Activated CD8-positive, alpha-beta memory T cell treated with anti-CD3 and anti-CD28 coated beads for 4 hours (primary cell): ENCODE data around the gene PCNX1.
"Not testable (repeated sequence)": the region's sequence is repeated elsewhere in the genome, so short reads cannot be mapped to it uniquely, and the experiment has no call there.

Source experiments
- DNase-seq, 2 donors: peaks; one replicate each; pipeline ENCODE4 v3.0.0-alpha.2; 2020; ENCODE audit warnings: low read depth in 2 of 2

PCNX1 gene

DNA sequence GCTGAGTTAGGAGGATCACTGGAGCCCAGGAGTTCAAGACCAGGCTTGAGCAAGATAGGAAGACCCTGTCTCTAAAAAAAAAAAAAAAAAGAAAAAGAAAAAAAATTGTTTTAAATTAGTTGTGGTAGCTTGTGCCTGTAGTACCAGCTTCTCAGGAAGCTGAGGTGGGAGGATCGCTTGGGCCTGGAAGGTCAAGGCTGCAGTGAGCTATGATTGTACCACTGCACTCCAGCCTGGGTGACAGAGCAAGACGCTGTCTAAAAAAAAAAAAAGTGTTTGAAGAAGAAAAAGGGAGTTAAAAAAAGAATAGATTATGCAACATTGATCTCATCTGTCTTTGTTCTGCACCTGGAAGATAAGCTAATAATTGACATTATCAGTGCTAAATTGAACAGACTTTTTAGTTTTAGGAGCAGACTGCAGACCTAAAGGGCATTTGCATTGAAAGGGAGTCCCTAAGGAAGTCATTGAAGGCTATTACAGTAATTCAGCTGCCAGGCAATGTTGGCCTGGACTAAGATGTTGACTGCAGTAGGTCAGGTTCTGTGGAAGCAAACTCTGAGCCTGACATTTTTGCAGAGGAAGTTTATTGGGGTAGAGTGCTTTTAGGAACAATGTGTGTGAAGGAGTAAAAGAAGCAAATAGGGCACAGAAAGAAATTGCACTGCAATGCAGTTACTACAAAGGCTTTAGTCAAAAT, 215.8 kb downstream of the PCNX1 start:
- DNase-seq, result no peak

DNA sequence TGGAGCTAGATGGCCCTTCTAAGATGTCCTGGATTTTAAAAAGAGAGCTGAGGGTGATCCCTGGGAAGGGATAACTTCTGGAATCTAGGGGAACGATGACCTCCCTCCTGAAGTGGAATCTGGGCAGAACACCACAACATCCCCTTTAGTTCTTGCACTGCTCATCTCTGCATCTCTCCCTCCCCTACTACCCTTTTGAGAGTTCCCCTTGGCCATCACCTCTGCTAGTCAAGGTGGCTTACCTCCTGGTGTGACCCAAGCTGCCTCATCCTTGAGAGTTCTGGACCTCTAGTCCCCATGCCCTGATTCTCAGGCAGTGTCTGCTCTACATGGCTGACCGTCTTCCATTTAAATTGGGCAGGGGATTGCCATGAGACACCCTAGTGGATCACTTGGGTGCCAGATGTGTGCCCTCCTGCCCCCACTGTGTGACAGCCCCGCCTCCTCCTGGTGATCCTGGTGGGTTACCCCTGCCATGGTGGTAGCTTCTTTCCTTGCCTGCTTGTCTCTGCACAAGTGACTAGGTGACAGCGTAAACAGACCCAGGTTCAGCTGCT, 216.4 kb downstream of the PCNX1 start:
- DNase-seq, result no peak

DNA sequence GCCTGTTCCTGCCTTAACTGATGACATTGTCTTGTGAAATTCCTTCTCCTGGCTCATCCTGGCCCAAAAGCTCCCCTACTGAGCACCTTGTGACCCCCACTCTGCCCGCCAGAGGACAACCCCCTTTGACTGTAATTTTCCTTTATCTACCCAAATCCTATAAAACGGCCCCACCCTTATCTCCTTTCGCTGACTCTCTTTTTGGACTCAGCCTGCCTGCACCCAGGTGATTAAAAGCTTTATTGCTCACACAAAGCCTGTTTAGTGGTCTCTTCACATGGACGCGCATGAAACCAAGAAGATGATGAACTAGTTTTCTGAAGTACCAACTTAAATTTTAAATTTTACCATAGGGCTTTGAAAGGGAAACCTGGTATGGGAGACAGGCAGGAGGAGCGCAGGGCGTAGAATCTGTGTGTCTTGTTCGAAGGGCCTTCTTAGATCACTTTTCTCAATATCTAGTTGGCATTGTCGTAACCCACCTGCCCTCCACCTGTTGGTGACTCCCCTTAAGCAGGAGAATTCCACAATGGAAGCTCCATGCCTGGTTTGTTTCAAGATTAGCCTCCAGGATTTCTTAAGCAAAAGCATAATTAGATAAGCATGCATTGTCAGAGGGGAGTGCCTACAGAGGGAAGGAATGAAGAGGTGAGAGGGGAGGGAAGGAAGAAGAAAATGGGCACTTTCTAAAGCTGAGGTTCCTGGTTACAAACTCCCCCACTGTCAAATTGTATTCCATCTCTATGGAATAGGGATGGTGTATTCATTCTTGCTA, 222.6 kb downstream of the PCNX1 start:
- DNase-seq, result not testable (repeated sequence)

DNA sequence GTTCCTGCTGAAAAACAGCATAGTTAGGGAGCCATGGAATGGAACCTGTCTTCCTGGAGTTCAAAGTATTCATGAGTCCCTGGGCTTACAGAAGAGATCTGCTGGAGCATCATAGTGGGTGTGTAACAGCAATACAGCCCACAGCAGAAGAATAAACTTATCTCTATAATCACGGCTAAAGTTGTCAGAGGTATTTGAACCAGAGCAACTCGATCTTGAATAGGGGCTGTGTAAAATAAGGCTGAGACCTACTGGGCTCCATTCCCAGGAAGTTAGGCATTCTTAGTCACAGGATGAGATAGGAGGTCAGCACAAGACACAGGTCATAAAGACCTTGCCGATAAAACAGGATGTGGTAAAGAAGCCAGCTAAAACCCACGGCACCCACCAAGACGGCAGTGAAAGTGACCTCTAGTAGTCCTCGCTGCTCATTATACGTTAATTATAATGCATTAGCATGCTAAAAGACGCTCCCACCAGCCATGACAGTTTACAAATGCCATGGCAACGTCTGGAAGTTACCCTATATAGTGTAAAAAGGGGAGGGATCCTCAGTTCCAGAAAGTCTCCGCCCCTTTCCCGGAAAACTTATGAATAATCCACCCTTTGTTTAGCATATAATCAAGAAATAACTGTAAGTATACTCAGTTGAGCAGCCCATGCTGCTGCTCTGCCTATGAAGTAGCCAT, 223.4 kb downstream of the PCNX1 start:
- DNase-seq, result no peak

DNA sequence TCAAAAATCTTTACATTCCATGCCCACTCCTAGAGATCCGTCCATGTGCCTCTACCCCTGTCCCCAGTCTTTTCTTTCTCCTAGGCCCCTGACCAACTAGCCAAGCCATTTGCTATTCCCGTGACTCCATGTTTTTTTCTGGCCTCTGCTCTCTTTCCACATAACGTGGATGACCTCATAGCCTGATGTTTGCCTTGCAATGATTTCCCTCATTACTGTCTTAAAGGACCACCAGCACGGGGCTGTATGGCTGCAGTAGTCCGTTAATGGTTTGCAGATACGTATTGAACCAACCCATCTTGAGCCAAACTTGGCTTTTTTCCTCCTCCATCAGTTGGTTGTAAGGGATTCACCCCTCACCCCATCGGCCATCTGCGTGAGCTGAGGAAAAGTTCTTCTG, 226.0 kb downstream of the PCNX1 start:
- no peak for DNase-seq

DNA sequence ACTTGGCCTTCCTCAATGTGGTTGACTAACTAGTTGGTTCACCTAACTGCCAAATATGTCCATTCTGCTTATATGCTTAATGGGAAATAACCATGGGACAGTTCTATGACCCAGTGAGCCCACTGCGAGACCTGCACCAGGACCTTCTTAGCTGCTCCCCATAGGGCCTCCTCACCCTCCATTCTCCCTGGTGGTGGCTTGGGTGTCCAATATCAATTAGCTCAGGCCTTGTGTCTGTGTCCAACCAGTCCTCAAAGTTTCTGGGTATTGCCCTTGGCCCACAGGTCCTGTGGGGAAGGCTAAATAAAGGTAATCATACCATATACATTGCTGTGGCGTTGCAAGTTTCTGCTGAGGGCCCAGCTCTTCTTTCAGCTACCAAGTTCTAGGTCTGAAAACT, 228.2 kb downstream of the PCNX1 start:
- DNase-seq, result no peak

DNA sequence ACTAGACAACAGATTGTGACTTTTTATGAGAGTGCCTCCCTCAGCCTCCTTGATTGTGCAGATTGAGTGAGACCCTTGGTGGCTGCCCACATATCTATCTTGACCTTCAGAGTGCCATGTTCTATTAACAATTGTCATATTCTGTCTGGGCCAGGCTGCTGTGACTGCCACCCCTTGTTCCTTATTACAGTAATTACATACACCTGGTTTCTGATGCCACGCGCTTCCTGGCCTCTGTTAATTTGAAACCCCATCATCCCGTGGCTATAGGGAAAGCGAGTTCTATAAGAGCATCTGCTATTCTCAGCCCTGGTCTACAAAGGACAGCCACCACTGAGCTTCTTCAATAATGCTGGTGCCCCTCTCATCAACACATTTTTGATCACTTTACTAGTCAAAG, 228.7 kb downstream of the PCNX1 start:
- DNase-seq, result no peak

DNA sequence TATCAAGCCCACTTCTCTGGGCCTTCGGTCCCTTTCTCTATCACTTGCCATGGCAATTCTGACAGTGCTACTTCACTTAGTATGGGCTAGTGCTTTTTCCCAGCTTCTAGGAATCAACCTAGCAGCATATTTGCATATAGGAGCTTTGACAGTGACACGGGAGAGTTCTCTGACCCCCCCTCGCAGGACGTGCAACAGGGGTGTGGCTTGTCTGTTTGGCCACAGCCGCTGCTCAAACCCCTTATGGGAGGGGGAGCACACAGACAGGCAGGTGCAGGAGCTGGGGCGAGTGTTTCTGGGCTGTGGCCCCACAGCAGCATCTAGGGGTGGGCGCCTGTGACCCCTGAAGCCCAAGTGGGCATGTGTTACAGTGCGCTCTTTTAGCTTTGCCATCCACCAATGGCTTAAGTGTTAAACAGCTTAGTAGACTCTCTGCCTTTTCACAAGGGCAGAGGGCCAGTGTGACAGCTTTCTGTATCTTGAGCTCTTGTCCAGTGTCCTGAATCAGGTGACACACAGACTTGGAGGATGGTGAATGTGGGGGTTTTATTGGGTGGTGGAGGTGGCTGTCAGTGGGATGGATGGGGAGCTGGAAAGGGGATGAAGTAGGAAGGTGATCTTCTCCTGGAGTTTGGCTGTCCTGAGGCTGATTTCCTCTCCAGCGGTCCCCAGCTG, 229.3 kb downstream of the PCNX1 start:
- DNase-seq, result no peak

DNA sequence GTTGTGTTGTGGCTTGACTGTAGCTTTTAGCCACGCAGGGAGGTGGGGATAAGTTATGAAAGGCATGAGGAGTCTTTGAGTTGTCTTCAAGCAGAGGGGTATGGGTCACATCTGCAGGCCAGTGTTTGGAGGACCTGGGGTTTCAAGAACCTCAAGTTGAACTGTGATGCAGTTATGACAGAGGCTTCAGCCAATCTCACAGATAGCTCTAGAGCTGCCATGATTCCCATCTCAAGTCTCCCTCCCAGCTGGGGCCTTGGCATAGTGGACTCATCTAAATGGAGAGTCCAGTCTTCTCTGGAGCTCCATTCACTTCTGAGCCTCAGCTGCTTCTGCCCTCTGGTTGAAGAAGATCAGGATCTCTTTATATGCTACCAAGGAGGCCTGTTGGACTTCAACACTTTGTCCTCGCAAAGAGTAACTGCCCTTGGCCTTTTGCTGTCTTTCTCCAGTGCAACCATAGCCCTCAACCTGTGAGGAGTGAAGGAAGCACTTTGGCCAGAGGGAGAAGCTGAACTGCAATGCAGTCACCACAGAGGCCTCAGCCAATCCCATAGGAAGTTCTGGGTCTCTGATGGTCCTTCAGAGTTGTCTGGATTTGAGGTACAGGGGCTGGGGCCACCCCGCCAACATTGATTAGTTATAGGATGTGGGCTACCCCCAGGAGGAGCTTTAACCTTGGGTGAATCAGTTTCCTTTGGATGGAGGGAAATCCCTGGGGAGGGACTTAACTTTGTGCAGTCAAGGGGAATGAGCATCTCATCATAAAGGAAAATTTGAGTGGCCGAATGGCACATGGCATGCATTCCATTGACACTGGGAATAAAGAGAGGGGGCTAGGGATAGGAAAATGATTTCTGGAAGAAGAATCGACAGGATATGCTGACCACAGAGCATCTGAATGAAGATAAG, 230.5 kb downstream of the PCNX1 start:
- no peak for DNase-seq

DNA sequence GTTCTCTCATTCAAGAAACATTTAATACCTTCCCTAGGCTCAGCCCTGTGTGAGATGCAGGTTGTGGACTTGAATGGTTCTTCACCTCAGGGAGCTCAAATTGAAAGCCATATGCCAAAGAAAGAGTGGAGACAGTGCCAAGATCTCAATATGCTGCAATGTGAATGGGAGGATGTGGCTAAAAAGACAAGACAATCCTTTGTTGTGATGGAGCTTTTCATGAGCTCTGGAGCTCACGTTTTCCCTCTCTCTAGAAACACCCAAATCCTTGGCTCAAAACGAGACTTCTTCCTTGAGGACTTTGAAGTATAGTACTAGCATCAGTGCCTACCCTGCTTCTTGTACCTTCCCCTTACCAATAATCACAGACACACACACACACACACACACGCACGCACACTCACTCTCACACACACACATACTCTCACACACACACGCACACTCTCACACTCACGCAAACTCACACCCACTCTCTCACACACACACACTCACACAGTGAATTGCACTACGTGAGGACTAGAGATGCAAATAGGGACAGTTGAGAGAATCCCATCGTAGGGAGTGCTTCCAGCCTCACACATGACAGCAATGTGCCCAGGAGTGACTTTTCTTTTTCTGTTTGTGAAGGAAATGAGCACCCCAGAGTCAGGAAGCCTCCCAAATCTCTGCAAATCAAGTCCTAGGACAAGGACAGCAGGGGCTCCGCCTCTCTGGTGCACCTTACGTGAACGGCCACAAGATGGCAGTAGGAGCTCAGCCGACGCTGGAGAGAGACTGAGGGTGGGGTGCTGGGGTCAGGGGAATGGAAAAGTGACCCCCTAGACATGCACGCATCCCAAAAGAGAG, 231.4 kb downstream of the PCNX1 start:
- peak in 1 of 2 donors; percentile 36 for DNase-seq

DNA sequence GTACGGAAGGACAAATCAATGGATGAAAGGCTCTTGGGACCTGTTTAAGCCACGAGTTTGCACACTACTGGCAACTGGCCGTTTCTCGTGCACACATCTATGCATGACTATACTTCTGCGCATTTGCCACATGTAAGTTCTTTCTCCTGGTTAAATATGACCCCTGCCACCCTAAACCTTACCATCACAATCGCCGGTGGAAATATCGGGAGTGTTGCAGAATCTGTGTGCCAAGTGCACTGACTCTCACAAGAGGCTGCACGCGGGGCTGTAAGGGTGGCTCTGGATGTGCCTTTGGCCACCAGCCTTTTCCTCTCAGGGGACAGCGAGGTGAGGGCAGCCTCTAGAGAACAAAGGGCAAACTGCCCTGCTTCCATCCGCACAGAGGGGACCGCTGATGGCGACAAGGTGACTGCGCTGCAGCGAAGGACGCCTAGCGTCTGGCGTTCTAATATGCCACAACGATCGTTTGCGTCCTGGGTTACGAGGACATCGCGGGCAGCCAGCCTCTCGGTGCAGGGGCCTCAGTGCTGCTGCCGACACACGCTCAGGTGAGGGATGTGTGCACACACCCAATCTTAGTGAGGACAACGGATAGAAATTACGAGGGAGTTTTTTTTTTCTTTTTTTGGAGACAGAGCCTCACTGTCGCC, 232.2 kb downstream of the PCNX1 start:
- no peak for DNase-seq

DNA sequence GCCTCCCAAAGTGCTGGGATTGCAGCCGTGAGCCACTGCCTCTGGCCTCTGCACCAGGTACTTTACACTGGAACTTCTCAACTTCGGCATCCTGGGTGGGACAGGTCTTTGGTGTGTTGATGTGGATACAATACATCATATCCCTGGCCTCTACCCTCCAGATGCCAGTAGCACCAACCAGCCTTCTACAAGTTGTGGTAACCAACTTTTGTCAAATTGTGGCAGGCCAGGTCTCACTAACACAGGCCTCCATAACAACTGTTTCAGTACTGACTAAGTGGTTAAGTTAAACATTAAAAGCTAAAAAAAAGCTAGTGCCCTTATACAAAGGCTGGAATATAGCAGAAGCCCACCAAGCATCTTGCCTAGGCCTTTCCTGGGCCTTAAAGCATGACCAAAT, 232.9 kb downstream of the PCNX1 start:
- DNase-seq, result no peak

DNA sequence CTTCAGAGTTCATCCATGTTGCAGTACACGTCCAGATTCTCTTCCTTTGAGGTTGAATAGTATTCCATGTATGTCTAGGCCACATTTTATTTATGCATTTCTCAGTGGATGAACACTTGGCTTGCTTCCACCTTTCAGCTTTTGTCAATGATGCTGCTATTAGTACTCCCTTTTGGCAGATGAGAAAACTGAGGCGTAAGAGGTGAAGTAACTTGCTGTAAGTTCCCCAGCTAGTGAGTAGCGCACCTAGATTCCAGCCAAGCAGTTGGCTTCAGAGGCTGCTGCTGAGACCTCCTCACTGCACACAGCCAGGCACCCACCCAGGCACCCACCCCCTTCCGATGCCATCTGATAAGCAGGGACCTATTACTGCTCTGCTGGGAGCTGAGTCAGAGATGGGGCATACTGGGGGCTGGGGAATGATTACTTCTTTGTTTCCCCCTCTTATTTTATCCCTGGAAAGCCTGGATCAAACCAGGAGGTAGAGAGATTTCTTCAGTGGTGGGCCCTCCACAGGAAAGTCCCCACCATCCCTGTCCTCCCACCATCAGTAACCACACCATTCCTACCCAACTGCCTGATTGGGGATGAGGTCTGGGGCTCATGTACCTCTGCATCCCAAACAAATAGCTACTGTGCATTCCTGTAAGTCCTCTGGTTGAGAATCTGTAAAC, 234.6 kb downstream of the PCNX1 start:
- no peak for DNase-seq

DNA sequence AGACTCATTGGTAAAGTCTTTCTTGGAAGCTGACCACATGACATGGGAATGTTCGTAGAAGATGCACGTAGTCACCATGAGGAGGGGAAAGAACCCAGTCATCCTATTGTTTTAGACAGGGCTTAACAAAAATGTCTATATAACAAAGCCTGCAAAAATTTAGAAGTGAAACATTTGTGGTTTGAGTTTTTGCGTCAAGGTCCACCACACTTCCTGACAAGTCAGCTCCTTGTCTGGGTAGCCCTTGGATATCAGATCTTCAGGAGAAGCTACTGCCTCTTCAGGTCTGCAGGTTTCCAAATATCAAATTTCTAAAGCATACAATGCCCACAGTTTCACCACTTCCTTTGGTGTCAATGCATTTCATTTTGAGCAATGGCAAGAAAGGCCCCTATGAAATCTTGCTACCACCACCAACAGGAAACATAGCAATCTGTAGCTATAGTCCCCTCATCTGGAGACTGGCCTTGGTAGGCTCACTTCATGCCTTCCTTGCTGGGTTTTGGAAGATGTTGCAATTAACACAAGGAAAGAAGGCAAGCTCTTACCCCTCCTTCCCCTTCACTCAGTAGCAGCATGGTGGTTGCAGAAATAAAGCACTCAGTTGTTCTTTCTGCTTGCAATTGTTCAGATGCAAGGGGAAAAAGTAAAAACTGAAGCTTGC, 235.2 kb downstream of the PCNX1 start:
- no peak for DNase-seq

DNA sequence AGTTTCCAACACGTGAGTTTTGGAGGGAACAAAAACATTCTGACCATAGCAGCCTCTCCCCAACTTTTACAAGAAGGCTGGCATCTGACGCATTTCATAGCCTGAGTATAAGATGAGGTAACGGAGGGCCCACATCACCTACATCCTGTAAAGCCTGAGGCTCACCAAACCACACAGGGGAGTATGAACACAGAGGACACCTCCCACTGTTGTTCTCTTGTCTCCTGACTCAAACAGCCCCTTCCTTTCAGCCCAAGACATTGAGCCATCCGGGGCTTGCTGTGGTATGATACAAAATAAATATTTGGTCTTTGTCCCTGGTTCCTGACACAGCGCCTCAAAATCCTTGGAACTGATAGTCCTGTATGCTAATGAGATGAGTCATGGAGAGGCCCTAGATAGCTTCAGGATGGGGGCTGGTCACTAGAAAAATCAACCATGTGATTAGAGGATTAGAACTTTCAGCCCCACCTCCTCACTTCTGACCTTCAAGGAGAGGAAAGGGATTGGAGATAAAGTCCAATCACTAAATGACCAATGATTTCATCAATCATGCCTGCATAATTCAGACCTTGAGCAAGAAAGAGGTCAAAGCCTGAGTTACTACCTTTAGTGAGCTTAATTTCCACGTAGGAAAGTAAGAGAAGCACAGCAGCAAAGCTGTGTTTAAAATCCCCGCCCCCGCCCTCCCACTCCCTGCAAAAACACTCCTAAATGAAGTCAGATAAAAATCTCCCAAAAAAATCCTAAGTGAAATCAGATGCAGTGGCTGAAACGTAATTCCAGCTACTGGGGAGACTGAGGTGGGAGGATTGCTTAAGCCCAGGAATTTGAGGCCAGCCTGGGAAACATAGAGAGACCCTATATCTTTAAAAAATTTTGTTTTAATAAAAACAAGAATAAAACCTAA, 236.4 kb downstream of the PCNX1 start:
- no peak for DNase-seq

DNA sequence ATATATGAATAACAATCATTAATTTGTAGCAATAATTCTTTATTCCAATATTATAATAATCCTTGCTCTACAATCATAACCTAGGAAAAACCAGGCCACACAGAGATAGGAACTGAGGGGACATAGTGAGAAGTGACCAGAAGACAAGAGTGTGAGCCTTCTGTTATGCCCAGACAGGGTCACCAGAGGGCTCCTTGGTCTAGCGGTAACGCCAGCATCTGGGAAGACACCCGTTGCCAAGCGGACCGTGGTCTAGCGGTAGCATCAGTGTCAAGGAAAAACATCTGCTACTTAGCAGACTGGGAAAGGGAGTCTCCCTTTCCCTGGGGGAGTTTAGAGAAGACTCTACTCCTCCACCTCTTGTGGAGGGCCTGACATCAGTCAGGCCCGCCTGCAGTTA, 240.1 kb downstream of the PCNX1 start:
- not testable (repeated sequence) for DNase-seq

DNA sequence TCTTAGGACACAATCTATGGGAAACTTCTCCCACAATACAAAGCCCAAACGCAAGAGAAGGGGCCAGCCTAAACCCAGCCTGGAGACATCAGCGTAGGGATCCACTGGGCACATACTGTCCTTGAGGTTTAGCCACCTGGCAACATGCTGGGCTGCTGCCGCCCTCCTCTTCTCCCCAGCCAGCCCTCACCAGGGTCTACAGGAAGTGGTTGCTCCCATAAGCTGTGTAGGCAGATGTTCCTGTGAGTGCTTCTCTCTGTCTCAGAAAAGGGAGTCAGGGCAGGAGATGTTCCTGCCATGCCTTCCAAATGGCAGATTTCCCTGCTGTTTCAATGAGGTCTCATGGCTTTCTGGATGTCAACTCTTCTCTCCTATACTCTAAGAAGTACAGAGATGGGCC, 241.4 kb downstream of the PCNX1 start:
- no peak for DNase-seq
